ENCODE results near the gene PARM1.
"Not testable (repeated sequence)": the region's sequence is repeated elsewhere in the genome, so short reads cannot be mapped to it uniquely, and the experiment has no call there.

The PARM1 gene

DNA sequence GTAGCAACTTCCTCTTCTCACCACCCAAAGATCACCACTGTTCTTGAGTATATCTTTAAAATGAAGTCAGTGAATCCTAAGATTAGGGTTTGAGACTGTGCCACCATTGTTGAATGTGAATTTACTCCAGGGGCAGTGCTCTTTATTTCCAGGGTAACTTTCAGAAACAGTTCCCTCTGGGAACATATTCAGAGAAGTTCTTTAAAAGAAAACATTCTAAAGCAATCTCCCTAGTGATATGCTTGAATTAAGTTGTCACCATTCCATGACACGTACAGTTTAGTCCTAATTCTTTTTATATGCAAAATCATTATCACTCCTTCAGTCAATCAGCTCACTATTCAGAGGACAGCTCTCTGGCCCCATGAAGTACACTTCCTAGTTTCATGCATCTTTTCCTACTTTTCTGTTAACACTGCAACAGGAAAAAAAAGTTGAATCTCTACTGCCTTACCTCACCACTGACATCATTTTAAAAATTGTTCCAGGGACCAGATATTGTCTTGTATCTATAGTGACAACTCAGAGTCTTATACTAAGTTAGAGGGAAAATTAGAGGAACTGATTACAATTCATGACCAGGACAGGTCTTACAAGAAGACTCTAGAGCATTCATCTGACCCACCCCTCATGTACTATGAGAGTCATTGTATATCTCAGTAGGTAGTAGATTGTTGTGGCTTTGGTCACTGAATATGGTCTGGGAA, 49.8 kb downstream of the PARM1 start:
- no peak for DNase-seq (ENCODE audit: low read depth in 2 of 2, low spot score in 1 of 2)

DNA sequence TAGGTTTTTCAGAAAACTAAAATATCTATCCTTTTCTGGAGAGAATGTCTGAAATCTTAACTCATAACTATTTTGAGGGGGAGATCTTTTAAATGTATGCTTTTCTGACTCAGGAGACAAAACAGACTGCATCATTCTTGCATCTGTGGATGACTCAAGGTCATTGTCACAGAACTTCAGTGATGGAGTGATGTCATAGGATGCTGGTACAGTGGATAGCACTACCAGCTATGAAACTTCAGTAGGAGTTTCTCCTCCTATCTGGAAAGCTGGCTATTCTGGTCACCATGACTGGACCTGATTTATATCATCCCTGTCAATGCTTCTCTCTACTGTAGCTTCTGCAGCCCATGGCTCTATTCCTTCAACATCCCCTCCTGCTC, 50.3 kb downstream of the PARM1 start:
- DNase-seq (ENCODE audit: low read depth in 2 of 2, low spot score in 1 of 2) = no peak

DNA sequence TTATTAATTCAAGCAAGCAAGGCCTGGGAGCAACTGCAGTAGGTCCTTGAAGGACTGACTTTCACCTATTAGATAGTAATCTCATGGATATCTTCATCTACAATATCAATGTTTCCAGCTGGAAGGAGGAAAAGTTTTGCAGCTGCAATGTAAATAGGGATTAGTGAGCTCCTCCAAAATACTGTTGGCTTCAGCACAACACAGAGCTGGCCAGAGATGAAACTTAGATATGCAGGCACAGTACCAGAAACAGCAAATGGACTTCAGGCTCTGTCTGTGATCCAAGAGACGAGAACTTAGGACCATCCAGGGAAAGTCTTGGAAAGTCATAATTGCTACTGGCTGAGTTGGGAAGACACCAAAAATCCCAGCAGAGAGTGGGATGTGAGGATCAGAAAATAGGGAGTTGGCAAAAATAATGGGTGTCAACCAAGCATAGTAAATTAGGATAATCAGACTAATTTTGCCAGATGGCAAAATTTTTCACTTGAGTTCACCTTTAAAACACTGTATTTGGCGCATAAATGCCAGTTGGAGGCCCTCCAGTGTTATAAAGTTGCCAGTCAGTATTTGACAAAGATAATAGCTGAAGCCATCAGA, 57.5 kb downstream of the PARM1 start:
- DNase-seq (ENCODE audit: low read depth in 2 of 2, low spot score in 1 of 2) = no peak

DNA sequence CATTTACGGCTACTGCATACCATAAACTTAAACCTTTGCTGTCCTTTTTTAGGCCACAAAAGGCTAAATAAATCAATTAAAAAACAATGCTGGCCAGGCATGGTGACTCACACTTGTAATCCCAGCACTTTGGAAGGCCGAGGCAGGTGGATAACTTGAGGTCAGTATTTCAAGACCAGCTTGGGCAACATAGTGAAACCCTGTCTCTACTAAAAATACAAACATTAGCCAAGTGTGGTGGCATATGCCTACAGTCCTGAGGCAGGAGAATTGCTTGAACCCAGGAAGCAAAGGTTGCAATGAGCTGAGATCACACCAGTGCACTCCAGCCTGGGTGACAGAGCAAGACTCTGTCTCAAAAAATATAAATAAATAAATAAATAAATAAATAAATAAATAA, 61.5 kb downstream of the PARM1 start:
- not testable (repeated sequence) for DNase-seq (ENCODE audit: low read depth in 2 of 2, low spot score in 1 of 2)

DNA sequence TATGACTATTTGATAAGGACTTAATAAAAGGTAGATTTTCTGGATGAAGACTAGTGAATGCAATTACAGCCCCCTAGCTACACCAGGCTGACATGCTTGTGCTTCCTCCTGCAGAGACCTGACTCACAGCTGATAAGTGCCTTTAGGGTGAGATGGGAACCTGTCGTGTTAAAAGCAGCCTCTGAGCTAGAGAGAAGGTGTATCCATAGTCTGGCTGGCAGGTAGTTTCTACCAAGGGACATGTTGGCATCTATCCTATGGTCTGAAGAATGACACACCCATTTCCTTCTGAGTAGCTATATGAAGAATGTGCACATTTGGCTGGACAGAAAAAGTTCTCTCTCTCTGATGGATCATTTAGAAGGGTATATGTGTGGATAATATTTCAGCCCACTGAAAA, 64.1 kb downstream of the PARM1 start:
- DNase-seq (ENCODE audit: low read depth in 2 of 2, low spot score in 1 of 2) = no peak

DNA sequence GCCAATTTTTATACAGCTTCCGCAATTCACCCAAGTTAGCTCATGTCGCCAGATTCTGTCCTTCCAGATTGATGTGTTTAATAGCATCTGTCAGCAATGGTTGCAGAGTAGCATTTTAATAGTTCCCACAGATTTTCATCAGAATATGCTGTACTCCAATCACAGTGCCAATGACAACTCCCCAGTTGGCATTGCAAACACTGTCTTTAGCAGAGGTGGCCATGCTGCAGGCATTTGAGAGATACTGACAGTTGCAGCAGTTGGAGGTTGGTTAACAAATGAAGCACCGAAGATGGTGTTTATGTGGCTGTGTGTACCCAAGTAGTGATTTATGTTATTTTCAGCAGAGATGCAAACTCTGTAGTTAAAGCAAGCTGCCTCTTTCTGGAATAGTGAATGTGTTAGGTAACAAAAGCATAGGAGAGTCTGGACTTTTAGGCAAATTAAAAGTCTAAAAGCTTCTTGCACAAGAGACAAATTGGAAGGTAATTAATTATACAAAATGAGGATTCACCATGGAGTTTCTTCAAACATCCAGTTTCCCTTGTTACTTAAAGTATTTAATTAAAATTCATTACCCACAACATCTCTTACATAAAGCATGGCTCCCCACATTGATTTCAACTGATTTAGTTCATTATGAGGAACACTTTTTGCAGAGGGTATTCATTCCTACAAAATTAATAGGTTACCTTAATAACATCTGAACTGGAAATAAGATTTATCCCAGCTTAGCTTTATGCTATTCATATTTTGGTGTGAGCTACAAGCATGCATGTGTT, 65.2 kb downstream of the PARM1 start:
- DNase-seq (ENCODE audit: low read depth in 2 of 2, low spot score in 1 of 2) = no peak

DNA sequence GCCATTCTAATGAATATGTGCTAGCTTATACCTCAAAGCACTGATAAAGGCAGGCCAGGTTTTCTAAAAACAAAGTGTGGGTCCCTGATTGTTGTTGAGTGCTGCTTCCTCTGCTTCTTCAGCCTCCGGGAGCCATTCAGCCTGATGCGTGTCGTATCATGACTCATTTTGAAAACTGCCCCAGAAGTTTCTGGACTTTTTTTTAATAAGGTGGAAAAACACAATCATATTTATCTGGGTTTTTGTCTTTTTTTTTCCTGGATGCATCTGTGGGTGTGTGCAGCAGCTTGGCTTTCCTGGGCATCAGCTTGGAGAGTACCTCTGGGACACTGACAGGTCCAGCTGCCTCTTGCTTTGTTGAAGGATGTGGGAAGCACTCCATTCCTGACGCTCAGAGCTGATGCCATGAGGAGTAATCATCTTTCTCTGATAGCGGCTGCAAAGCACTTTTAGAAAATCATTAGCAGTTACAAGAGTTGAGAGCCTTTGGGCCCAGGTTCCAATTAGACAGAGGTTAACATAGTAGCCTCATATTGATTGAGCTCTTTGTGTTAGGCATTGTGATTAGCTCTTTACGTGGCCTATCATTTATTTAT, 66.9 kb downstream of the PARM1 start:
- no peak for DNase-seq (ENCODE audit: low read depth in 2 of 2, low spot score in 1 of 2)

DNA sequence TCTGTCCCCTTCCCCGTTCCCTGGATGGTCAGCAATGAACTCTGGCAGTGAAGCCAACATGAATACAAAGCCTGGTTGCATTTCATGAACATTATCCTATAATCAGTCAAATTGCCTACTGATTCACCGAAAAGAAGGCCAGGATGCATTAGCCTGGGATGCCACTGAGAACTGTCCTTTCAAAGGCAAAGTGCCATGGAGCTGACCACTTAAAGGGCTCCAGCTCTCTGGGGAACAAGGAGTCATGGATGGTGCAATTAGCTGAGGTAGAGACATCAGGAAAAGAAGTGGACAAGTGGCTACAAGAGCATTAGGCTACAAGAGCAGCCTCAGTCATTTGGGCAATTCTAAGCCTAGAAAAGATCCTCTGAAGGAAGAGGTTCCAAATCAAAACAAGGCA, 69.0 kb downstream of the PARM1 start:
- no peak for DNase-seq (ENCODE audit: low read depth in 2 of 2, low spot score in 1 of 2)

DNA sequence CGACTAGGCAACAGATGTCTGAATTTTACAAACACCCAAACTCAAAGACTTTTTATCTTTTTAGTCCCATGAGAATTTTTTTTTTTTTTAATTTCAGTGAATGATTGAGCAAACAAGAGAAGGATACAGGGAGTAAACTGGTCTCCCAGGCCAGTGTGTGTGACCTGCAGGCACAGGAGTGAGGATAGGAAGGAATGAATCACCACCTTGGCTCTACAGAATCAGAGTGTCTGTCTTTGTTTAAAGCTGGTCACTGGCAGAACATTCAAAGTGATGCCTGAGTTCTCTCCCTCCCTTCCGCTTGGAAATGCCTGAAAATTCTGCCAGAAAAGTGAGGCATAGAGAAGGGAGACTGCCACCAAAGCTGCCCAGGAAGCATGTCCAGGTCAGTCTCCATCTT, 69.5 kb downstream of the PARM1 start:
- DNase-seq (ENCODE audit: low read depth in 2 of 2, low spot score in 1 of 2) = no peak

DNA sequence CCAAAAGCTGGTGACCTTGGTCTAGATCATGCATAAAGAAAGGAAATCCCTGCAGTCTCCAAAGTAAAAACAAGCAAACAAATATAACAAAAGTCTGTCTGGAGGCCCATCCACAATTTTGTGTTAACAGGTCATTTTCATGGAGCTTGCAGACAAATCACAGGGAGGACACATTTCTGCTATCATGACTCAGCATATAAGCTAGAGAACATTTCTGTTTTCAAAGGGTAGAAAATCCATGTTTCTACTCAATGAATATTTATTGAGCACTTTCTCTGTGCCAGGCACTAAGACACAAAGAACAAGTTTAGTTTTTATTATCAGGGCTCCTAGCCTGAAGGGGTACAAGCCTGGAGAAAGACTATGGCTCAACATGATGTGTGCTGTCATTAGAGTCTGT, 71.1 kb downstream of the PARM1 start:
- no peak for DNase-seq (ENCODE audit: low read depth in 2 of 2, low spot score in 1 of 2)

DNA sequence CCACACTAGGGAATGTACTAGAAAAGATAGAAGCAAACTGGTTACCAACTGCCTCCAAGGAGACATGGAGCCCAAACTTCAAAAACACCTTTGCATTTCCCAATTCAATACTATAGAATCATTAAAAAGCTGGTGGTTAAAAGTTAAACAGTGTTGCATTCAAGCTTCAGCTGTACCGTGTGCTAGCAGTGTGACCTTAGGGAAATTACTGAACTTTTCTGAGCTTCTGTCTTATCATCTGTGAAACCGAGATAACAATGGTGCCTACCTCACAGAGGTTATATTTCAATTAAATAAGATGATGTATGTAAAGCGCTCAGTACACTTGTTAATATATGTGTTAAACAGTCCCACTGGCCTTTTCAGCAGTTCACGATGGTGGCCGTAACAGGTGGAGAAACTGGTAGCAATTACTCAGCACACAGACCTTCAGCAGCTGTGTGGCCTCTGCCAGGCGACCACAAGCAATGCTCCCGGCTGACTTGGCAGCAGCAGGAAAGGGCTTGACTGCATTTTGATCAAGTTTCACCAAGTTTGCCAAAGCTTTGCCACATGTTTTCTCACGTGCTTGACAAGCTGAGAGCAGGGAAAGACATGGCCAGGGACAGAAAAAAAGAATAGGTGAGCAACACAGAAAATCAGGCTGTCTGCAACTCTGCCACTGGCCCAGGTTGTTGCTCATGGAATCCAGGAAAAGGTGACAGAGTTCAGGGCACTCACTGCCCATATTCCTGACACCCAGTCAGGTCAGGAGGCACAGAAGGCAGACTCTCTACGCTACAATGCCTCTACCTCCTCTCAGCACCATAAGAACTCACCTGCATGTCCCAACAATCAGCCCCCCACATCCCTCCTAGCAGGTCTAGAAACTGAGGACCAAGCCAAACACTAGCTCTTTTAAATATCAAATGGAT, 72.1 kb downstream of the PARM1 start:
- no peak for DNase-seq (ENCODE audit: low read depth in 2 of 2, low spot score in 1 of 2)

DNA sequence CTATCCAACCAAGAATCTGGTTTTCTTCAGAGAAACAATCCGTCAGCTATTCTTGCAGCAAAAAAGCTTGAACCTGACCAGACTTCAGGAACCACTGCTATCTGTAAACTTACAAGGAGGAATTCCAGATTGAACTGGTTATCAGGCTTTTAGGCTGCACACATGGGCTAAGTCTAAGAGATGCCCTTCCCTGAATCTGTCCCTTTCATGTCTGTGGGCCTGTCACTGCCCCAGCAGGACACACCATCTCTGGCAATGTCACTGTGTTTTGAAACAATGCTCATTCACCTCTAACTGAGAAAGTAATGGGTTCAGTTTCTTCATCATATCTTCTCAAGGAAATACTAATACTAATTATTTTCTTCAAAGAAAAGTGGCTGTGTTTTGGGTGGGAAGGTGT, 72.8 kb downstream of the PARM1 start:
- DNase-seq (ENCODE audit: low read depth in 2 of 2, low spot score in 1 of 2) = no peak

DNA sequence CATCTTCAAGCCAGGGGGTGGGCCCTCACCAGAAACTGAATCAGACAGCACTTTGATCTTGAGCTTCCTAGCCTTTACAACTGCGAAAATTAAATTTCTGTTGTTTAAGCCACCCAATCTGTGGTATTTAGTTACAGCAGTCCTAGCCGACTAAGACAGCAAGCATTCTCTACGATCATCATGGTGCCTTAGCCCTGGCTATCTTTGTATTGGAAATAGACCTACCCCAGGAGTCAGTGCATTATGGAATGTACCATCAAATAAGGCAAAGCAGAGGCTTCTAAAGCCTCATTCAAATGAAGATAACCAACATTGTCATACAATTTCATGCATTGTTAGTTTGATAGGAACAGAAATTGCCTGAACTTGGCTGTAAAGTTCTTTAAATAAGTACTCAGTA, 75.0 kb downstream of the PARM1 start:
- no peak for DNase-seq (ENCODE audit: low read depth in 2 of 2, low spot score in 1 of 2)

DNA sequence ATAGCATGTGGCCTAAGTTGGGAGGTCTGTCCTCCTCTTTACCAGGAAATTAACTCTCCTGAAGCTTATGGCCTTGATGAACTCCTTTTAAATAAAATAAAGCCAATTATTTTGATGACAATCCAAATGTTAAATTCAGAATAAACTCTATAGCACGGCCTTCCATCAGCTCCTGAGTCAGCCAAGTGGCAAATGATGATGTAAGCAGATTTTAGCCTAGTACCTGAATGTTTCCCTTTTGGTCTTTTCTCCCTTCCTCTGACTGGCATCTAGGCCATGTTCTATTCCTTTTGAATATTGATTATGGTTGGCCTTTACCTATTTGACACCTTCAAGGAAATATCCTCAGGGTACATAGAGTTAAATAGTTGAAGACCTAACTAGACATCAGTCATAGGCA, 76.2 kb downstream of the PARM1 start:
- DNase-seq (ENCODE audit: low read depth in 2 of 2, low spot score in 1 of 2) = no peak

DNA sequence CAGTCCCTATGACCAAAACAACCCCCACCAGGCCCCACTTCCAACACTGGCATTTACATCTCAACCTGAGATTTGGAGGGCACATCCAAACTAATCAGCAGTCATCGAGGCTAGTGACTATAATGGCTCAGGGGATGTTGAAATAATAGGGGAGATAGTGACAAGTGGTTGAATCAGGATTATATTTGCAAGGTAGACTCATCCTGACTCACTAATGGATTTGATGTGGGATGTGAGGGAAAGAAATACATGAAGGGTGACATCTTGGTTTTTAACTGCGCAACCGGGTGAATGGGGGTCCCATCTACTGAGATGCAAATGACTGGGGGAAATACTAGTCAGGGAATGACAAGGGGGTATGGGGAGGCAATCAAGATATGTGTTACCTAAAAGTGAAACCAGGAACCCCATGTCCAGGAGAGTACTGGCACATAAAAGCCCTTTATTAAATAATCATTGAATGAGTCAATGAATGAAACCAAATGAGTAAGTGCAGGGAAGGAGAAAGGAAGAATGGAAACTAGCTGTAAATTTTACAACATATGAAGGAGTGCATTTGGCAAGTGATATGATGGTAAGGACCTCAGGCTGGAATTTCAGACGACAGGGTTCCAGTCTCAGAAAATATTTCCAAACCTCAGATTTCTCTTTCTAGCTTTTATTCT, 78.3 kb downstream of the PARM1 start:
- no peak for DNase-seq (ENCODE audit: low read depth in 2 of 2, low spot score in 1 of 2)

DNA sequence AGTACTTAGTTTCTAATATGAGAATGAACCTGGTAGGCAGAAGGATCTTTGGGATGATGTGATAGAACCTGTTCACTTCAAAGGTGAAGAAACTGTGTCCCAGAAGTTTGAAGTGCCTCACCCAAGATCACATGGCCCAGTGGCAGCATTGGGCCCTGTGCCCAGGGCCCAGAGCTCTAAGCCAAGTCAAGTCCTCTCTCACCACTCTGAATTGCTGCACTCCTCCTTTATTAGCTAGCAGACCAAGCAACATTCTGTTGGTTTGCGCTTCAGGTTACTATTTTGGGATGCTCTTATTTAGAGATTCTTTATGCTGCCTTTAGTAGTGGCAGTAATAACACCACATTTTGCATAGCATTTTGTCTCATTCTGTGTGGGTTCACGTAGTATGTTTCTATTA, 82.7 kb downstream of the PARM1 start:
- no peak for DNase-seq (ENCODE audit: low read depth in 2 of 2, low spot score in 1 of 2)

DNA sequence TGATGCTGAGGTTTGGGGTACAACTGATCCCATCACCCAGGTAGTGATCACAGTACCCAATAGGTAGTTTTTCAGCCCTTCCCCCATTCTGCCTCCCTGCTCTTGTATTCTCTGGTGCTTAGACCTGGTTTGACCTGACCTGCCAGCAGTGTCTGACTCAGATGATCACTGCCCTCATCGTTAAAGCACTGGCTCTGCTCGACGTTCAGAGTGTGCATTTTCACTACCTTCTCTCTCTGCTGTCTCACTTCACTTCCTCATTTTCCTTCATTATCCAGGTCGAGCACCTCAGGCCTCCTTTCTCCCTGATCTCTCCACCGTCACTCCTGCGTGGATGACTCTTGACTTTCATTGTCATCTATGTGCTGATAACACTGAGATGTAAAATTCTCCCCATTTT, 83.6 kb downstream of the PARM1 start:
- no peak for DNase-seq (ENCODE audit: low read depth in 2 of 2, low spot score in 1 of 2)

DNA sequence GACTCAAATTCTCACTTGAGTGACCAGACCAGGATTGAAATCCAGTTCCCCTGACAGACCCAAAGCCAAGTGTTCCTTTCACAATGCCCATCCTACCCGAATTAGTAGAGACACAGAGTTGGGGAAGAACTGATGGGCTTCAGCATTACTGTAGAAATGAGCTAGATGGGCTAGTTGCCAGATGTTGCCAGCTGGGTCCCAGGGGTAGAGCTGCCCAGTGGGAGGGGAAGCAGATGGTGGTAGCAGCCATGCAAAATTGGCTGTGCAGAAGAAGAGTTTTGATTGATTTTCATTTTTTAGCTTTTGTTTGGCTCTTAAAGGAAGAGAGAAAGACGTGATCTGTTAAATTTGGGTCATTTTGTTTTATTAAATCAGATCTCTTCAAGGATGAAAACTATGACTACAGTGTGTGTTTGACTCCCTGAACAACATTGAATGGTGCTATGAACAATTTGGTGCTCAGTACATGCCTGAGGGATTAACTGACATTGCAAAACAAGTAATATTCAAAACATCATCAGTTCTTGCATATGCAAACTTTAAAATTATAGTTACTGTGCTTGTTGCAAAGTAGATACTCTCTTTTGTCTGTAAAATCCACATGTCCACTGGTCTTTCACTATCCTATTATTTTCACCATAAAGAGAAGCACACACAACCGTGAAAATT, 86.0 kb downstream of the PARM1 start:
- DNase-seq (ENCODE audit: low read depth in 2 of 2, low spot score in 1 of 2) = no peak

DNA sequence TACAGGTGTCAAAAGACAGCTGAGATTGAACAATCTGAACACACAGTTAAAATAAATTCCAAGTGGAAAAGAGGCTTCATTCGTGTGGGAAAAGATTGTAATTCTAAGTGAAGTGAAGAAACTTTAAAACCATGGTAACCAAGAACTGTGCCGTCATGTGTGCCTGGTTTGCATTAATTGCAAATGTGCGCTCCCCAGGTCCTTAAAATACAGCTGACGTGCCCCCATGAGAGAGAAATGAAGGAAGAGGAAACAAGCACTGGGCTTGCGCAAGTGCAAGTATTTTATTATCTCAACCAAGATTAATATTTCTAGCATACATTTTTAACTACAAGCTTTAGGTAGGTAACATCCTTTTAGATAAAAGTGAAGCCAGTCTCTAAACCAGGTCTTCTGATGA, 92.5 kb downstream of the PARM1 start:
- no peak for DNase-seq (ENCODE audit: low read depth in 2 of 2, low spot score in 1 of 2)

Data from stimulated activated CD8-positive, alpha-beta memory T cell treated with anti-CD3 and anti-CD28 coated beads, Interleukin-4, amount 100 ng/mL, for 4 hours (primary cell).